Right lung (tissue), 5 donors: ENCODE measurements around the gene SLIT3. TPM values are rescaled to one million over a fixed set of nuclear protein-coding genes. Genes with fewer than 3 reads are reported as not detected.

Experiments
- DNase-seq, 2 donors: peaks; one replicate each; pipeline ENCODE4 v3.0.0-alpha.2; 2013
- polyA plus RNA-seq, 5 donors: library from polyadenylated mRNA; unstranded; fragments of 120-200 nt; gene quantifications; one replicate each; pipeline versions ENCODE4 v1.2.1 to v1.2.3, GENCODE V29; 2013; ENCODE audit warnings: inconsistent platforms in 1 of 5, low replicate concordance in 1 of 5; ENCODE audit not compliant: insufficient read length in 5 of 5, insufficient read depth in 1 of 5

The SLIT3 gene
- polyA plus RNA-seq, 5 donors, result 29.5 to 51.0 (median 42.9) TPM

DNA sequence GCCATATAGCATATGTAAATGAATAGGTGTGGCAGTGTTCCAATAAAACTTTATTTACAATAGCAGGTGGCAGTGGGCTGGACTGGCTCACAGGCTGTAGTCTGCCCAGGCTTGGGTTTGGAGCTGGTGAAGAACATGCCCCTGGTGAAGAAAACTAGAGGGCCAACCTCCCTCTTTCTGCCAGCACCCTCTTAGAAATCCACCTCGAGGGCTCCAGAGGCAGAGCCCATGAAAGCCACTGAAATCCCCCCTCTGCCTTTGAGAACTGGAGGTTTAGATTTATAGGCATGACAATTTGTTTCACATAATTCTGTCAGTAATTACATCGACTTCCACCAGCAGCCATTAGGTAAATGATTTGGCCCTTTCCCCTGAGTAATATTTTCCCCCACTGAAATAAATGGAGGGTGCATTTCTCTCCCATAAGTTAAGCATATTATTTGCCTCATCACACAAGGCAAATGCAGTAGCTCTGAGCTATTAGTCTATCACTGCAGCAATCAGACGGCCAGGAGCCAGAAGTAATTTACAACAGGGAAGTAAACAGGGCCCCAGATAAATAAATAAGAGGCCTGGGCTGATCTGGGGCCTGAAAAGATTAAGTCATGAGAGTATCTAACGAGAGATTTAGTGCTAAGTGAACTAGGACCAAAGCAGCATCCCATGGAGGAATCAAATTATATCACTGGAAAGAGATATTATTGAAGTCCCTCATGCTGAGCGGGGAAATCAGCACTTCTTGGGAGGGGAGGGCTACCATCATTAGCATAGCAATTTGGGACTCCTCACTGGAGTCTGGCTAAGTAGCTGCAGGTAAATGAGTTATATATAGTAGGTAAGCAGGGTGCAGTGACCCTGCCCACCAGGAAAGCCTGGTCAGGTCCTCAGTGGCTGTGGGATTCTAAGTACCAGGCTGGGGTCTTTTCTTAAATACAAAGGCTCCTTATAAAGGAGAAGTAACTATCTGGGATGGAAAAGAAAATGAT lies 123.9 kb downstream of the SLIT3 start:
- DNase-seq, result no peak

DNA sequence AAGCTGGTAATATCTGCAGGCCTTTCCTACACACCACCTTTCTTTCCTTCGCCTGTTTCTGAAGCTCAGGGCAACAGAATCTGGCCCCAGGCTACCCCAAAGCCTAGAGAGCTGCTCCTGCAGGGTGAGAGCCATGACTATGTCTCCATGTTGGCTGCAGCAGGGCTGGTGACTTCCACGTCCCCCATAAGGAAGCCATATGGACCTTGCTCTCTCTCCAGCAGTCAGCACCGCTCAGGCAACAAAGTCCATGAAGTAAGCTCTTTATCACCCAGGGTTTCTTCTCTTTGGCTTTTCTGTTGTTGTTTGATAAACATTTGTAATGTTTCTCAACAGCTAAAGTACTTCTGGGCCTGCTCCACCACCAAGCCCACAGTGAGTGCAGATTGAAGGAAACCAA lies 125.2 kb downstream of the SLIT3 start:
- DNase-seq, result no peak

DNA sequence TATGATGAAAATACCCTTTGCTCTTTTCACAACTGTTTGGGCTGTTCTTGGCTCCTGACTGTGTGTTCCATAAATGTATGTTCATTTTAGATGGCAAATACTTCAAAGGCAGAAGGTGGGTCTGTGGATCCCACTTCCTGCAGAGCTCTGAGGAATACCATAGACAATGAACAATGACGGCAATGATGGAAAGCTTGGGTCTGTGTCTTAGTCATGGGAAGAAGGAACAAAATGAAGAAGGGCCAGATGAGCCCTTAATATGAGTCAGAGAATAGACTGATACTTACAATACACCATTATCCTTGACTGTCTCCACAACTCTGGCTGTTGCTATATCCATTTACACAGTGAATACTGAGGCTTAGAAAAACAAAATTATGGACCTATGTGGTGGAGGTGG lies 126.0 kb downstream of the SLIT3 start:
- DNase-seq, result no peak

GRCh38 chr5:169173372-169173771 lies 127.6 kb downstream of the SLIT3 start:
- no peak for DNase-seq

DNA sequence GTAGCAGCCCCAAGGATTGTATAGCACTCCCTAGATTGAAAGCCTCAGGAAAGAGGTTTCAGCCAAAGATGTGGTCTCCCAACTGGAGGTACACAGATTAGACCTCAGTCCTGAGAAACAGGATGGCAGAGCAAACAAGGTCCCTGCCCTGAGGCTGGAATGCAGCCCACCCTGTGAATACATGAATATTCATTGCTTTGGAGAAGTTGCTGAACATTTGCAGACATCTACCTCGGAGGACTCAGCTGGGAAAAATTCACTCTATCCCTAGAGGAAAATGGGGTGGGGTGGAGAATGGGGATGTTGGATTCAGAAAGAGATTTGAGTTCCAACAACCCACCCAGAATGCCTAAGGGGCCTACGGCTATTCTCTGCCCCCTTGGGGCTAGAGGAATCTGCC lies 129.4 kb downstream of the SLIT3 start:
- DNase-seq, result no peak

DNA sequence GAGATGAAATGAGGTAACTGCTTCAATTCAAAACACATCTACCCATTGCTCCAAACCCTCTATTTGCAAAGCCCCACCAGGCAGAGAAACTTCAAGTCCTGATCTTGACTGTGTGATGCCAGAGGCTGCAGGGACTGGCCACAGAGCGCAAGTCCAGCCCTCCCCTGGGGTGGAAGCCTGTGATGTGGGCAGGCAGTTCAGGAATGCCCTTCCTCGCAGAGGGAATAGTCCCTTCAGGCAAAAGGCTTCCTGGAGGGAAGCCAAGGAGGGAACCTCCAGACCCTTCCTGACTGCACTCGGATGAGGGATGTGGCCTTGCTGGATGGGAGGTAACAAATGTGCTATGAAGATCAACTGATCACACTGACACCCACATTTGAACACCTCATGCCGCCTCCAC lies 131.2 kb downstream of the SLIT3 start:
- DNase-seq, result no peak

- no peak for DNase-seq
Measured at GRCh38 chr5:169168280-169168679, 132.7 kb downstream of the SLIT3 start.

GRCh38 chr5:169166078-169166477 lies 134.9 kb downstream of the SLIT3 start:
- DNase-seq, result no peak

- DNase-seq, result no peak
Measured at GRCh38 chr5:169165052-169165451, 135.9 kb downstream of the SLIT3 start.

GRCh38 chr5:169164481-169164925 lies 136.4 kb downstream of the SLIT3 start:
- no peak for DNase-seq

GRCh38 chr5:169162407-169162806 lies 138.5 kb downstream of the SLIT3 start:
- no peak for DNase-seq

DNA sequence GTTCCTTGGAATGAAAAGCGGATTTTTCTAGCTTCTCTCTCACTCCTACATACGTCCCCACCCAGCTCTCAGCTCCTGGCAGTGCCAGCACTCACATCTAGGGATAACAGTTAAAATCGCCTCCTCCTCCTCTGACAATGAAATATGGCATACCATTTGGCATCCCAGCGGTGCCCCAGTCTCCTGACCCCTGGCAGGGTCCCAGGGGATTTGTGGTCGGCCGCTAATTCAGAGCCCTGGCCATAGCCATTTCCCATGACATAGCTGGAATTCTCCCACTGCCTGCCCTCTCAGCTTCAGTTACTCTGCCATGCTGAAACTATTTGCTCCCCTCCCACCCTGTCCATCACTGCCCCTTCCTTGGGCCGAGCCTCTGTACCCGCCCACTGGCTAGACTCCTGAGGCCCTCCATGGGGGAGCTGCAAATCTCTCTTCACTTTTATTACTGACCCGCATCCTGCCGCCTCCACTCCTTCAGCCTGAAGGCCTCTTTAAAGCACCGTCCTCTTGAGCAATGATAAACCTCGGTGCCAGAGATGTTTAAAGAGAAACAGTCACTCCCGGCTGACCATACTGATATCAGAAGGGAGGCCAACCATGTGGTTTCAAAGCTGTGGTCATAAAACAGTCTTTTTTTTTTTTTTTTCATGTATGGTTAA lies 139.8 kb downstream of the SLIT3 start:
- peak; percentile 71 to 82 for DNase-seq

- DNase-seq, result no peak
Measured at GRCh38 chr5:169160405-169160901, 140.5 kb downstream of the SLIT3 start.

GRCh38 chr5:169158764-169159163 lies 142.2 kb downstream of the SLIT3 start:
- no peak for DNase-seq

DNA sequence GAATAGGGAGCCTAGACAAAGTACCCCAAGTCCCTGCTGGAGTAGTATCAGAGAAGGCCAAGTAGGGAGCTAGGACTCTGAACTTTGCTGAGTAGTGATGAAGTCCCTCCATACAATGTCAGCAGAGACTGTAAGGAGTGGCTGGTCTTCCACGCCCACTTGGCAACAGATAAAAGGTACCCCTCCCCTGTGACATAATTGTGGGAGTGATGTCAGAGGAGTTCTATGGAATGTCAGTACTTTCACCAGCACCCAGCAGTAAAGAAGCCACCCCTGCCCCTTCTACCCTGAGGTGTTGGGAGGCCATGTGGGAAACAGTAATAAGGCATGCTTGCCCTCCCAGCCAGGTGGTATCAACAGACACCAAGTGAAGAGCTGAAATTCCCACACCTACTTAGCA lies 143.9 kb downstream of the SLIT3 start:
- DNase-seq, result no peak

- no peak for DNase-seq
Measured at GRCh38 chr5:169154679-169155078, 146.3 kb downstream of the SLIT3 start.

- peak; percentile 46 to 59 for DNase-seq
Measured at GRCh38 chr5:169153405-169153804, 147.5 kb downstream of the SLIT3 start.

DNA sequence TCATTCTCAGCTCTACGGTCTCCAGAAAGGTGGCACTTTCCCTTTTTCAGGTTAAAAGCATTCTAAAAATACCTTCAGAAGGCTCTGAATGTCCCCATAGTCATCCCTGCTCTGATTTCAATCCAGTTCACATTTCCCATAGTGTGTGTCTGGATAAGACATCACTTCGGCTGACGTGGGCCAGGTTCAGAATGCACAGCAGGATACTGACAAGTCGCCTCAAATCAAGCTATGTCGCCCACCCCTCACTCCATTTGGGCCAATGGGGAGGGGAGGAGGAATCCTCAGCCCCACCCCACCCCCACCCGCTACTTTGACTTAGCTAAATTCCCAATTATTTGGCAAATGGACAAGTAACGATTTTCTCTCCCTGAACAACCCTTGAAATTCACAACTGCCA lies 148.0 kb downstream of the SLIT3 start:
- no peak for DNase-seq

DNA sequence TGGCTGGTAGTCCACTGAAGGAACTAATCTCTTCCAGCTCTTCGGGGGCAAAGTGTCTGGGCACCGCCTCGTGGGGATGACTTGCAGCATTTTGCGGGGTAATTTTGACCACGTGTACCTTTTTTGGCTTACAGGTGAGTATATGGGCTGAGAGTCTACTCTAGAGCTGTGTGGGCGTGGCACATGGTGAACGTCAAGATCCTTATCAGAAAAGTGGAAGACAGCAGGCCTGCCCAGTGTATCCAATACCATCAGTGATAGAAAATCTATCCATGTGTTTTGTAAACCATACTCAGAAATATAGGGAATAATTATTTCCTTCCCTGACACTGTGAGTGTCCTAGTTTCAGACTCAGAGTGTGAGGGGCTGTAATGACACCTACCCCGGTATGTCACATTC lies 148.5 kb downstream of the SLIT3 start:
- DNase-seq, result no peak

- DNase-seq, result no peak
Measured at GRCh38 chr5:169151051-169151805, 149.7 kb downstream of the SLIT3 start.

GRCh38 chr5:169150108-169150507 lies 150.8 kb downstream of the SLIT3 start:
- no peak for DNase-seq

DNA sequence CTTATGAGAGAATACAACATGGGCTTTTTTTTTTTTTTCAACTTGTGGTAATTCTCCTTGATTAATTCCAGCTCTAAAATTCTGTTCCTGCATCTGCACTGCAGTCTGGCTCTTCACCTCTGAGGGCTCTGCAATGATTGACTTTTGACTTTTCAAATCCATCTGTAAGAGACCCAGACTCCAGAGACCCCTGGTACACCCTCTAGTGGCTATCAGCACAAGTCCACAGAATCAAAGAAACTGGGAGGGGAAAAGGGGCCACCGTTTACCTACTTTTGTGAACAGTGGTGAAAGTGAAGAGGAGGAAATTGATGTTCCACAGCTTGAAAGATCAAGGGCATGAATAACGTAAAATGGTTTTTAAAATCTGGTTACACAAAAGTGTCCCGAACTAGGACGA lies 151.6 kb downstream of the SLIT3 start:
- DNase-seq, result no peak
